HG03095 (cell line): ENCODE results near the gene ABCA5.

Experiments used
- ATAC-seq: cut with Tn5 transposase; IDR thresholded peaks from one replicate; pipeline ENCODE4 v1.9.1; 2021; ENCODE audit warnings: moderate library complexity; ENCODE audit not compliant: unreplicated experiment

ABCA5 gene

DNA sequence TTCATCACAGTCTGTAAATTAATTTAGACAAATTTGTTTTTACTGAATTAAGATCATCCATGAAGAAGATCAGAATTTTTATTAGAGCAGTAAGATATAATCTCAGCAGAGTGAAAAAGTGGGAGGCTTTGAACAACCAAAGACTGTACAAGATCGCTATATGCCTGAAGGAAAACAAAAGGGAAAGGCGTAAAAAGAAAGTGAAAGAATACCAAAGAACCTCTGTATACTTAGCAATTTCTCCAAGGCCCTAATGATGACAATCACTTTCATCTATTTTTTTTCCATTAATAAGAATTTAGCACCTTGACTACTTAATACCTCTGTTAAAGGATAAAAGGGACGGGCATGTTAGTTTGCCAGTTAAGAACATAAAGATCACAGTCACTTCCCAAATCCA lies 59.7 kb downstream of the ABCA5 start:
- no peak for ATAC-seq

DNA sequence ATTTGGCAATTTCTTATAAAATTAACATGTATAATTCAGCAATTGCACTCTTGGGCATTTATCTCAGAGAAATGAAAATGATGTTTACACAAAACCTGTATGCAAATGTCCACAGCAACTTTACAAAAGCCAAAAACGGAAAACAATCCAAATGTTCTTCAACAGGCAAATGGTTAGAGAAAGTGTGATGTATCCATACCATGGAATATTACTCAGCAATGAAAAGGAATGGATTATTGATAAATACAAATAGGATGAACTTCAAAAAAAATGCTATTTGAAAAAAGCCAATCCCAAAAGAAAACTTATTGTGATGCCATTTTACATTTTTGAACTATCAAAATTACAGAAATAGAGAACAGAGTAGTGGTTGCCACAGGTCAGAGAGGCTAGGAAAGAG lies 61.1 kb downstream of the ABCA5 start:
- no peak for ATAC-seq

DNA sequence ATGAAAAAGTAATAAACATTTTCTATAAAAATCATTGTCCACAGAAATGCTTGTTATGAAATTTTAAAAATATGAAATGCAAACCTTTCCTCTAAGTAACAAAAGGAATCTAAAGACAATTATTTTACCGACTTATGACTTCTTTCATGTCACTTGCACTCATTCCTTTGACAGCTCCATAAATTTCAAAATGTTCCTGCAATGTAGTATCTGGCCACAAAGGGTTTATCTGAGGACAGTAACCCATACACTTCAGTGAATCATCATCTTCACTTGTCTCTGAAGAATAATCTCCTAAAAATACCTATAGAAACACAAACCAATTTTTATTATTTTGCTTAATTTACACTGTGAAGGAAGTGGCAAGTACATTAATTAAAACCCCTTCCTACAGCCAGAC lies 72.7 kb downstream of the ABCA5 start:
- ATAC-seq, result no peak

DNA sequence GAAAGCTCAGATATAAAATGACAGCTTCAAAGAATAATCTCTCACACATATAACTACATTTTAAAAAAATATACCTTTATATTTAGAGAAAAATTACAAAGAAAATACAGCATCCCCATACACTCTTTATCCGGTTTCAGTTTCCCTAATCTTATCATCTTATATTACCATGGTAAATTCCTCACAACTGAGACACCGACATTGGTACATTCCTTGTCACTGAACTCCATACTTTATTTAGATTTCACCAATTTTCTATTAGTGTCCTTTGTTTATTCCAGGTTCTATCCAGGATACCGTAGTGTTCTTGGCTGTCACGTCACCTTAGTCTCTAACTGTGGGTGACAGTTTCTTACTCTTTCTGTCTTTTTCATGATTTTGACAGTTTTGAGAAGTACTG lies 76.3 kb downstream of the ABCA5 start:
- no peak for ATAC-seq

DNA sequence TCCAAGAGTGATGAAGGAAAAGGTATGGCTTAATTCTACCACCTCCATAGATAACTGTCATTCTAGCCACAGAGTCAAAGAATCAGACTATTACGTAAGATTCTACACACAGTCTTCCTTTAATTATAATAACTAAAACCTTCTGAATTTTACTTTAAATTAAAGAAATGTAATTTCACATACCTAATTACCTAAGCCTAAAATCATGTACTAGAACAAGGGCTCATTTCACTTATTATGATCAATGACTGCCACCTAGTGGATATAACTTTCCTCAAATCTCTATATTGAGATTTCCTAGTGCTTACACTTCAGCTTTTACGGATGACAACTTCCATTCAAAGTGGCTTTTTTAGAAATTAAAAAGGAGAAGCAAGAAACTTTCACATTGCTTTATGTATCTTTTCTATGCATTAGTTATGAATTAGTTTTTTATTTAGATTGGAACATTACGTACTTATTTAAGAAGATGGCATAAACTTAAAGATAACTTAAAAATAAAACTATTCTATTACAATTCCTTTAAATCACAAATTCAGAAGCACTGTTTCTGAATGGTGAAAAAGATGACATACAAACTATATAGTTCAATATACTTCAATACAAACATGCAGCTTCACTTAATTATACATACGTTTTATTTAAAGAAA lies 80.1 kb downstream of the ABCA5 start:
- no peak for ATAC-seq

DNA sequence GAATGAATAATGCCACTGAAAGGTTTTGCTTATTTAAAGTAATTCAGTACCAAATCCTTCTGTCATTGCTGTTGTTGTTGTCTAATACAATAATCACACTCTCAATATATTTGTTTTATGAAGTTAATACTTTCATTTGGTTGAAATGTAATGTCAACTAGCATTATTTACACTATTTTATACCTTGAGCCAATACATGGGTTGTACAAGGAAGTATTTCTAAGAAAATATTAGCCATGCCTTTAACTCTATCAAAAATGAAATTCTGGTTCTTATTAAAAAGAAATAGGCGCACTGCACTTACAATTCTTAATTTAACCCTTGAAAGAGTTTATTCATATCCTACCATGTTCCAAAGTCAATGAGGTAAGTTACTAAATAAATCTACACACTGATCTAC lies 80.7 kb downstream of the ABCA5 start:
- ATAC-seq, result no peak

DNA sequence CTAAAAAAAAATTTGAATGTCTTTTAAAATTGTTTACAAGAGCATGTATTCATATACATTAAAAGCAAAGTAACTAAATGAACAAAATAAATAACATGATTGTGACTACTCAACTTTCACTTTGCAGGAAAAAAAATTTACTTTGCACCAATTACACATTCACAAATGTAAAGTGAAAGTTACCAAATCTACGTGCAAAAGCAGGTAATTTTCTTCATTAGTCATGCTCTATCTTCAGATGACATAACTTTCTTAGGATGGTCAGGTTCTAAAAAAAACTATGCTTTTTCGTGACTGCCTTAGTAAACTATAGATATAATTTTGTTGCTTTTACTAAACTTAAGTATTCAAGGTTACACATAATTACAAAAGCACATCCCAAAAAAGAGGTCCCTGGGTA lies 81.3 kb downstream of the ABCA5 start:
- ATAC-seq, result no peak

DNA sequence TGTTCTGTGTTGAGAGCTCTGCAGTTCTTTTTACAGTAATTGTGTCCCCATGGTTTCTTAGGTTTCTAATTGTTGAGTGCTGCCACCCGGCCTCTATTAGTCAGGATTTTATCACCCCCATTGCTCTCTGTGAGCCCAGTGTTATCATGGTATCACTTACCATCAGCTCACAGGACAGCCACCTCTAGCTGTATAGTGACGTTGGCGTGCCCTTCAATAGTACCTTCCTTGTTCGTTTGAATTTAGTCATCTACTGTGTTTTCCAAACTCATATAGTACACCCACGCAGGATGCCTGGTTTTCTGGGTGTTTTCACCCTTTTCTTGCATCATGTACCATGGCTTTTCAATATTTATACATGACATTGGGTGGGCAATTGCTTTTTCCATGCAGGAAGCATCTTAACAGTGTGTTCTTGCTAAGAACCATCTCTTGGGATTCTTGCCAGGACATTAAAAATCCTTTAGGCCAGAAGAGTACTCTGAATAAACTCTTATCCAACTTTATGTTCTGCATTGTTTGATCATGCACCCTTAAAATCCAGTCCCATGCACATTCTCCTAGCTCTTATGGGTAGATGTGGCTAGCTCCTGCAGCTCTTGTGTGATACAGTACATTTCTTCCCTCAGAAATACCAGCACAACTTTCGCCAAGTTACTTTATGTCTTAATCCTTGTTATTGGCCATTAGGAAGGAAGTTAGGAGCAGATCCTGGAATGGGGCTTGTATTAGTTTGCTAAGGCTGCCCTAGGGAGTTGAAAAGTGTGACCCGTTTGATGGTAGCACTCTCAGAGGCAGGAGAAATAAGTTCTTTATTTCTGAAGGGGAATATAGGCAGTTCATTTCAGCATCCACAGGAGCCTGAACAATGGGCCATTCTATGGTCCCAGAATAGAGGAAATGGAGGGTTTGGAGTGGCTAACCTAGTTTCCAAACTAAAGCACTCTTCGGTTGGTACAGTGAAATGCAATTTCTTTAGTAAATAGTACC lies 87.0 kb downstream of the ABCA5 start:
- no peak for ATAC-seq

DNA sequence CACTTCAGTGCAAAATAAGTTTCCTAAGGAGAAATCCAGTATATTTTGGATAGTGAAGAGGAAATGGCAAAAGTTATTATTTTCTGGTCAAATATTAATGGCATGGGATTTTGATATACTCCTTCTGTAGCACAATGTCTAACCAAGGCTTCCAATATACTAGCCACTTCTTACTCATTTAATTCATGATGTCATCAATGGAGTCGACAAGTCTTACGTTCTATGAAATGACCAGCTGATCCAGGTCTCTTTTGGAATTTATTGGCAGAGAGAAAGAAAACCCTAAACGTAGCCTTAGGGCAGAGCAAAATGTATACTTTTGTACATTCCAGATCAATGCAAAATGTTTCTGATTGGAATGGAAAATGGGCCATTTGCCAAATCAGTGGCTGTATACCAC lies 90.0 kb downstream of the ABCA5 start:
- no peak for ATAC-seq

DNA sequence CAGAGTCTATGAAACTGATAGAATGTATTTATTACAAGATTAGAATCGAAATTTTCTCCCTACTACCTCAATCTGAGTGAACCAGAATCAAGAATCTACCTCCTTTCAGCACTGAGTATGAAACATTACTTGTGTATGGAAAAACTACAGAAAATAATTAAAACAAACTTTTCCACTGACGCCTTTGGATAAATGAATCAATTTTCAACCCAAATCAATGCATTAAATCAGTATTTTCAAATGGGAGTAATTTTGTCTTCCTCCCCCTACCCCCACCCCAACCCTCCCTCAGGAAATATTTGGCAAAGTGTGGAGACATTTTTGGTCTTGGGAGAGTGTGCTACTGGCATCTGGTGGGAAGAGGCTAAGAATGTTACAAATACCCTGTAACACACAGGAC lies 90.5 kb downstream of the ABCA5 start:
- no peak for ATAC-seq

DNA sequence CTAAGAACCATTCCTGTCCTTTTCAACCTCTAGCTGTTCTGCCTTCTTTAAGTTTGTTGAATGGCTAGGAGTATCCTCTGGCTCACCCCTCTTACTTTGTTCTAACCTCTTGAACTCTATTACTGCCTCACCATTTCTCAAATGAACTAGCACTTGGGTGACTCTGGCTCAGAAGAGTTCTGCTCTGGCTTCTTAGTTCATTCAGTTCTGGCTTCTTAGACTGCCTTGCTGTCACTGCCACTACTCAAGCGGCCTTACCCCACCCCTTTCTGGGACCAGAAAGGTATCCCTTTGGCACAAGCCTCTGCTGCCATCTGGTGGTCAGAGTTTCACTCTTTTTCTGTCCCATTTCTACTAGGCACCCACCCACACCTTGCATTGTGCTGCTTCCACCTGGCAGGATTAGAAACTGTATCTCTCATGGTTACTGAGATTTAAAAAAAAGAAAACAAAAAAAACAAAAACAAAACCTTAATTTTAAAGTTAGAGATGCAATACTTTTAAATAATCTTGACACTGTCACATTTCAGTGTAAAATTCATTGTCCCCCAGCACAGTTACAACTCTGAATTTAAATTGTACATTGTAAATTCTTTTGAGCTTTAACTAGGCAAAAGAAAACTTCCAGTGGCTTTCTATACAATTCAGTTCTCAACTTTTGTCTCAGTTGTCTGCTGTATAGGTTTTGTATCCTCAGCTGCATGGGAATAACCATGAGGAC lies 91.4 kb downstream of the ABCA5 start:
- peak; percentile 91 for ATAC-seq

DNA sequence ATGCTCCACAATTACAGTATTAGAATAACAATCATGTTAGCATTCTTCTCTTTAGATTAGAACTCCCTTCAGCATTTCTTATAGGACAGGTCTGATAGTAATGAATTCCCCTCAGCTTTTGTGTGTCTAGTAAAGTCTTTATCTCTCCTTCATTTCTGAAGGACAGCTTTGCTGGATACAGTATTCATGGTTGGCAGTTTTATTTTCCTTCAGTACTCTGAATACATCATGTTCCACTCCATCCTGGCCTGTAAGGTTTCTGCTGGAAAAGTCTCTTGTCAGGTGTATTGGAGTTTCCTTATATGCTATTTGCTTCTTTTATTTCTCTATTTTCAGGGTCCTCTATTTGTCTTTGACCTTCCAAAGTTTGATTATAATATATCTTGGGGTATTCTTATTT lies 94.3 kb downstream of the ABCA5 start:
- ATAC-seq, result no peak

DNA sequence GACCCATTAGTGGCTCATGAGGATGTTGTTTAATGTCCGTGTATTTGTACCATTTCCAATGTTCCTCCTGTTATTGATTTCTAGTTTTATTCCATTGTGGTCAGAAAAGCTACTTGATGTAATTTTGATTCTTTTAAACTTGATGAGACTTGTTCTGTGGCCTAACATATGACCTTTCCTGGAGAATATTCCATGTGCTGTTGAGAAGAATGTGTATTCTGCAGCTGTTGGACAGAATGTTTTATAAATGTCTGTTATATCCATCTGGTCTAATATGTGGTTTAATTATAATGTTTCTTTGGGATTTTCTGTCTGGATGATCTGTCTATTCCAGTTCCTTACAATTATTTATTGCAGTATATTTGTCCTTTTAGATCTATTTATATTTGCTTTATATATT lies 95.4 kb downstream of the ABCA5 start:
- no peak for ATAC-seq

DNA sequence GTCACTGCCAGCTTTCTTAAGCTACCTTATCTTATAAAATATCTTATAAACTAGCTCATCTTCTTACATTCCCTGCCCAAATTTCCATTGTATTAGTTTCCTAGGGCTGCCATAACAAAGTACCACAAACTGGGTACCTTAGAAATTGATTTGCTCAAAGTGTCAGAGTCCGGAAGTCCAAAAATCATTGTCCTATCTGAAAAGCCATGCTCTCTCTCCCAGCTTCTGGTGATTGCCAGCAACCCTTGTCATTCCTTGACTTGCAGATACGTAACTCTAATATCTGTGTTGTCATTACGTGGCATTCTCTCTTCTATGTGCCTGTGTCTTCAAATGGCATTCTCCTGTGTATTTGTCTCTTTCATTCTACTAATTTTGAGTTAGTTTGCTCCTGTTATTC lies 96.0 kb downstream of the ABCA5 start:
- no peak for ATAC-seq

DNA sequence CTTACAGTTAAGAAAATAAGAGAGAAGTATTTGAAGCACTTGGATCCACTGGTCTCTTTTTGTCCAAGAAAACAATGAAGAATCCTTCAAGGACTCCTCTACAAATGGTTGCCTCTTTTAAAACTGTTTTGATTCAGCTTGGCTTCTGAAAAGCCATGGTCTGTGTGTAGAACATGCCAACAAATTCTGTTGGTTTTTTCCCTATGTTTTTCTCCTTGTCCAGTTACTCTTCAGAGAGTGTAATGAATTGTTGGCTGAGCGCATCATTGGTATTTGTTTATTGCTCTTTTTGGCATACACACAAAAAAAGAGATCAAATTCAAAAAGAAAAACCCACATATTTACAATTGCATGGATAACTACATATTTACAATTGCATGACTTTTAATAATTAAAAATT lies 98.4 kb downstream of the ABCA5 start, which contains the start of gene ABCA10:
ABCA10 (minus strand) TSS at position 249 of the 400 bp plus-strand sequence. CDS start 3,466 bp downstream, outside the sequence.
- no peak for ATAC-seq

DNA sequence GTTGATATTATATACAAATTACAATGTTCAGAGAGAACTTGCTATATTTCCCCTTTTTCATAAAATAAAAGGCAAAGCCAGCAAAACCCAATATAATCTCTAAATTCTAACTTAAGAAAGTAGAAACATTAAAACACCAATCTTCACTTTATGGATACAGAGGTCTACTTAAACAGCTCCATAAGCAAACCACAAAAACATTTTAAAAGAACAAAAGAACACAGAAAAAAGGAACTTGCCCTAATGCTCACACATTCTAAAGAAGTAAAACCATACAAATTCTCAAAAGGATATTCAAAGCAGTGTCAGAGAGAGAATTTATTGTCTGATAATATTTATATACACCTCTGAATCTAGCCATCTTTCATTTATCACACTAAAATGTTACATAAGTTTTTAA lies 98.9 kb downstream of the ABCA5 start:
- ATAC-seq, result no peak

DNA sequence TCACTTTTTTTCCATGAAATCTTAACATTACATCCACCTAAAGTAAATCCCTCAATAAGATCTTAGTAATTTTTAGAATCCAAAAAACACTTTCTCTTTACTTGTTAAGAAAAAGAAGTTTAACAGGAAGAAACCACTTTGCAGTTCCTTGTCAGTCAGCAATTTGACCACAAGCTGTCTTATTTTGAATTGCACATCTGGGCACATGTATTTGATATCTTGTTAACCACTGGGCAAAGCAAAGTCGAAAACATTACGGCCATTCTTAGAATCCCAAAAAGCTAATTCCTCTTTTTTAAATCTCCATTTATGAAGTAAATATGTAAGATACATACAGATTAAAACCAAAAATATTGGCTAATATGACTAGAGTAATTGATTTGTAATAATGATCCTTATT lies 99.4 kb downstream of the ABCA5 start:
- ATAC-seq, result no peak

DNA sequence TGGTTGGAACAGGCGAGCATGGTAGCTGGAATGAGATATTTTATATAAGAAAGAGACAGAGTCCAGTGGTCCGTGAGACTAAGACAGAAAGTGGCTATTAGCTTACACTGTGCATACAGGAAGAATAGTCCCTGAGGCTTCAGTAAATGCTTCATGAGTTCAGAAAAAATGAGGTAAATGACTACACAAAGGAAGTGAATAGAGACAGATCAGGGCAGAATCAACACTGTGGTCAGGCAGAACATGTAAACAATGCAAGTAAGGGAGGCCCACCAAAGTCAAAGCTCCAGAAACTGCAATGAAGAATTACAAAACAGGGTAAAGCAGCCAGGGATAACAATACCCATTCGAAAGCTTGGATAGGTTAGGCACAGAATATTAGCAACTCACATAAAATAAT lies 103.1 kb downstream of the ABCA5 start:
- peak; percentile 98 for ATAC-seq

DNA sequence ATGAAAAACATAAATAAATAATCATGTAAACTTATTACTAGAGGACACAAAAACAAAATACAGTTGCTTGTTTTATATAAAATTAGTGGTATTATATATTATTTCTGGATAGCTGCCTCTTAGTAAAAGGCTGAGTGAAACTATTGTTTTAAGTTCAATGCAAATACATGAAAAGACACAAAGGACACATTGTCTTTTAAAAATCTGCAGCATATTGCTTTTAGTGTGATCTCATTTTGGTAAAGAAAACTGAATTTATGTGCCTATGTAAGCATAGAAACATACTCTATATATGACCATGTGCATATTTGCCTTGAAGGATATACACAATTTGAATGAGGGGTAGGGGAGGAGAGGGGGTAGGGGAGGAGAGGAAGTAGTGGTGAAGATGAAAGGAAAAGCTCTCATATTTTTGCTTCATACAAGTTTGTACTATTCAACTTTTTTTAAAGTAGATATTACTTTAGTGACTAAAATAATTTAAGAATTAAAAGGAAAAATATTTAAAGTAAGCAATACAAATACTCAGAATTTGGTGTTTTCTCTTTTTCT lies 104.2 kb downstream of the ABCA5 start:
- ATAC-seq, result no peak

DNA sequence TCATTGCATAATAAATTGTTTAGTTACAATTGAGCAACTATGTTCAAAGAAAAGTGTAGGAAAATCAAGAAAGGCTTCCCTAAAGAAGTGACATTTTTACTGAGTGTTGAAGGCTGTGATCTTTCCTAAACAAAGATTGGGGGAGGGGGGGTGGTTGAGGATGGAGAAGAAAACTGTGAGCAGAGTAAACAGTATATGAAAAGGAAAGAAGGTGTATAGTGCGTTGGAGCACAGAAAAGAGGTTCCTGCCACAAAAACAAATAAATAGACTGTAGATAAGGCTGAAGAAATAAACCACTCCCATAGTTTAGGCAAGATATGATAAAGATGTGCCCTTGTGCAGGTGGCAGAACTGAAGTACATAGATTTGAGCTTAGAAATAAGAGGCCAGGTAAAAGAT lies 106.8 kb downstream of the ABCA5 start:
- ATAC-seq, result no peak

DNA sequence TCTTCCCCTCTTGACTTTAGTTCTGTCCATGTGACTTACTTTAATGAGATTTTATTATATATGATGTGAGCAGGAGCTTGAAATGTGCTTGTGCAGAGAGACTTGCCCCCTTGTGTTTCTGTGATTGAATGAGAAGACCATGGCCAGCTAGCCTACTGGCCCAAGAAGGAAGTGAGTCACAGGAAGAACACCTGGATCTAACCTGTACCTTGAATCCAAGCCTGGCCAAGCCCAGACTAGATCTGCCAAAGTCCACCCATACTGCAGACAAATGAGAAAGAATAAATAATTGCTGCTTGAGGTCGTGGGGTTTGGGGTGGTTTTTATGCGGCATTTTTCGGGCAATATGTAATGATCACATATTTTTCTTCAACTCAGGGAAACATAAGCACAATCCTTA lies 107.9 kb downstream of the ABCA5 start:
- no peak for ATAC-seq
